Epithelial cell of proximal tubule (primary cell): ENCODE results near the gene CAPNS1. TPM values are rescaled to one million over a fixed set of nuclear protein-coding genes. Genes with fewer than 3 reads are reported as not detected.

ENCODE experiments used
- DNase-seq: peaks from one replicate; pipeline ENCODE4 v3.0.0-alpha.2; 2011; ENCODE audit warnings: low read depth
- H3K4me3 ChIP-seq: 2 replicates; pipeline ENCODE4 v1.5.1; 2011; ENCODE audit warnings: low read depth, mild to moderate bottlenecking, low read length
- CTCF ChIP-seq: conservative IDR thresholded peaks from 2 replicates; pipeline ENCODE4 v1.5.1; 2012; ENCODE audit warnings: low read depth, mild to moderate bottlenecking, low read length
- total RNA-seq: library from RNA; depleted of rRNA; stranded (reverse); fragments of >200 nt; gene quantifications from 2 replicates; pipeline ENCODE4 v1.2.3, GENCODE V29; 2015

Gene CAPNS1
- total RNA-seq: 259 and 267 TPM in 2 replicates

- DNase-seq: no peak
- no peak for TF ChIP-seq CTCF
Measured at GRCh38 chr19:36139473-36140303, at the start of gene CAPNS1. CAPNS1 (plus strand) TSS chr19:36140066; CDS start chr19:36141012, 946 bp downstream.

GRCh38 chr19:36090910-36091695 lies 48.8 kb upstream of the CAPNS1 start:
- no peak overlapping the region for H3K4me3 ChIP-seq
- DNase-seq: no peak
- no peak for TF ChIP-seq CTCF

More at GRCh38 chr19:36139473-36140303, at the start of gene CAPNS1:
- H3K4me3 ChIP-seq: peak within 1 kb of the TSS; percentile 90

- no peak for TF ChIP-seq CTCF
- DNase-seq: no peak
- H3K4me3 ChIP-seq: no peak overlapping the region
Measured at GRCh38 chr19:36092566-36092965, 47.3 kb upstream of the CAPNS1 start.

GRCh38 chr19:36093146-36093662 lies 46.7 kb upstream of the CAPNS1 start:
- no peak for DNase-seq
- no peak overlapping the region for H3K4me3 ChIP-seq
- TF ChIP-seq CTCF: no peak

- TF ChIP-seq CTCF: no peak
- H3K4me3 ChIP-seq: no peak overlapping the region
- no peak for DNase-seq
Measured at GRCh38 chr19:36093687-36094086, 46.2 kb upstream of the CAPNS1 start.

GRCh38 chr19:36097036-36097435 lies 42.8 kb upstream of the CAPNS1 start:
- TF ChIP-seq CTCF: no peak
- DNase-seq: no peak

More at GRCh38 chr19:36097036-36097435, 42.8 kb upstream of the CAPNS1 start:
- no peak overlapping the region for H3K4me3 ChIP-seq
